ENCODE measurements around the gene RNPEPL1. TPM values are rescaled to one million over a fixed set of nuclear protein-coding genes. Genes with fewer than 3 reads are reported as not detected.

The RNPEPL1 gene
- total RNA-seq, 1 donor = 45.0 TPM

- no peak for DNase-seq (ENCODE audit: low read depth in 2 of 3, low spot score in 2 of 3)
These were observed 53.8 kb downstream of the RNPEPL1 start for GRCh38 chr2:240622060-240622411.

DNA sequence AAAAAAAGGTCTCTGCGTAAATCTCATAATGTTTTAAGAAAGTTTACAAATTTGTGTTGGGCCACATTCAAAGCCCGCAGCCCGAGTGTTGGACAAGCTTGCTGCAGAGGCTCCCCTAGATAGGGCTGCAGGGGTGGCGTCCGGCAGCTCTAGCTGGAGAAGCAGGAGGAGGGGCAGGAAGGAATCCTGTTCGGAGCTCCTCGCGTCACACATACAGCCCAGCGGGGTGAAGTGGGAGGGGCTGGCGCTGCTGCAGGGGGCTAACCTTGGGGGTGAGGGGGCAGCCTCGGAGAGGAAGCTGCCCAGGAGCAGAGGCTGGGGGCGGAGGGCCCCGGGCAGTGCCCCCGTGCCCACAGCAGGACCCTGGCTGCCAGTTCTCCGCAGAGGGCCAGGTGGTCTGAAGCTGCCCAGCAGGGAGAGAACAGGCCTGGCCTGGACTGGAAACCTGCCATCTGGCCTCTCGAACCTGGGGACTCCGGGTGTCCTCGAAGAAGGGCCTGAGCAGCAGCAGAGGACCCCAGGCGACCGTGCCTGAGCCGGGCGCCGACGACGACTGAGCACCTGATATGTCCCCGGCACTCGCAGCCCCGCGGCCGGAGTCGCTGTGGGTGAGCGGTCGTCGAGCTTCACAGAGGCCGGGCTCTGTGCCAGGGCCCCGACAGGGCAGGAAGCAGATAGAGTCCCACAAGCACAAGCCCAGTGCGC is 54.4 kb downstream of the RNPEPL1 start:
- DNase-seq (ENCODE audit: low read depth in 2 of 3, low spot score in 2 of 3) = peak; percentile 47 to 89 (median 86)

- DNase-seq (ENCODE audit: low read depth in 2 of 3, low spot score in 2 of 3) = no peak
These were observed 55.3 kb downstream of the RNPEPL1 start for GRCh38 chr2:240623531-240624010.

GRCh38 chr2:240624011-240624949 is 56.0 kb downstream of the RNPEPL1 start:
- no peak for DNase-seq (ENCODE audit: low read depth in 2 of 3, low spot score in 2 of 3)

DNA sequence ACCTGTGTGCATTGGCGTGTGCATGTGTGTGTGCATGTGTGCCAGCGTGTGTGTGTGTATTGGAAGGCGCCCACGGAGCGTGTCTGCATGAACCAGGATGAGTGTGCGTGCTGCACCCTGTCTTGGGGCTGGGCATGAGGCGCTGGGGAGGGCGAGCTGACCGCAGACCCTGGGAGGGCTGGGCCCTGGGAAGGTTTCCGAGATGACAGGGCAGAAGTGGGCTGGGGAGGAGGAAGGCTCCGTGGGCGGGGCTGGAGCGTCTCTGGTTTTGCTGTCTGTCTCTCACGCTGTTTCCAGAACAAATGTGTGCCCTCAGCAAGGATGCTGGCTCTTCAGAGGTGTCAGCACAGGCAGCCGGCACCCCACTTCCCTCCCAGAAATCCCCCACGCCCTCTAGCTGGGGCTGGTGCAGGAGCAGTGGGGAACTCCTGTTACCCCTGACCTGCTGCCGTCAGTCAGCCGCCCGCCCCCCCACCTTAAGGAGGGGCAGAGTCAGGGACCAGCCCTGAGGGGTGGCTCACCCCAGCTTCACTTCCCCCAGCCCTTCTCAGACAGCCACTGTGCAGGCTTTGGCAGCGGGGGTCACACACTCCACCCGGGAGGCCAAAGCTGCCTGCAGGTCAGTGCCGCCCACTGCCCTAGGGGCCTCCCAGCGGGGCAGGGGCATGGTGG is 56.8 kb downstream of the RNPEPL1 start, which contains the start of gene GPR35:
GPR35 (plus strand) TSS at position 531 of the 672 bp plus-strand sequence. CDS start 4,473 bp downstream, outside the sequence.
- DNase-seq (ENCODE audit: low read depth in 2 of 3, low spot score in 2 of 3) = peak; percentile 66 to 85 (median 84)

DNA sequence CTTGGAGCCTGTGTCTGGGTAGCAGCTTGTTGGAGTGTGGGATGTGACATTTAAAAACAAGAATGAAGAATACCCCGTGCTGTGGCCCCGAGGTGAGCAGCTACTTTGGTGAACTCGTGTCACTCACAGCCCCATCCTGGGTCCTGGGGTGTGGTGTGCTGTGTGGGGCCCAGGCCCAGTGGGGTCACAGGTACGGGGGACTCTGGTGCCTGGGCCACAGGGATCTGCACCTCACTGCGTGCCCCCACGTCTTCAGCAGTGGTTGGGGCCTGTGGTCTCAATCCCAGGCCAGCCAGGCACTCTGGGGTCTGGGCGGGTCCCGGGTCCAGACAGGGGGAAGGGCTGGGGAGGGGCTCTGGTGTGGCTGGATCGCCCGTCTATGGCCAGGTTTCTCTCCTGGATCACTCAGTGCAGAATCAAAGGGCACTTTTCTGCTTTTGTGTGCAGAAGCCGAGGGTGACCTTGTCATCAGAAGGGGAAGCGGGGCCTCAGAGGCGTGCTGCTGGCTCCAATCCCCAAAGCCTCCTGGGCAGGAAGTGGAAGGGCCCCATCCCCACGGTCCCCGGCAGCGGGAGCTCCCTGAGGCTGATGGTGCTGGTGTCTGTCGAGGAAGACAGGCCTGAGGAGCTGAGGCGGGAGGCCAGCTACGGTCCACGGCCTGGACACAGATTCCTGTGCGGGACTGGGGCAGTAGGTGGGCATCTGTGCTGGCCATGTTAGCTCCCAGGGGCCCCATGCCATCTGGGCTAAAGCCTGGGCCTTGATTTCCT is 58.4 kb downstream of the RNPEPL1 start:
- DNase-seq (ENCODE audit: low read depth in 2 of 3, low spot score in 2 of 3) = peak in 1 of 3 donors; percentile 65

DNA sequence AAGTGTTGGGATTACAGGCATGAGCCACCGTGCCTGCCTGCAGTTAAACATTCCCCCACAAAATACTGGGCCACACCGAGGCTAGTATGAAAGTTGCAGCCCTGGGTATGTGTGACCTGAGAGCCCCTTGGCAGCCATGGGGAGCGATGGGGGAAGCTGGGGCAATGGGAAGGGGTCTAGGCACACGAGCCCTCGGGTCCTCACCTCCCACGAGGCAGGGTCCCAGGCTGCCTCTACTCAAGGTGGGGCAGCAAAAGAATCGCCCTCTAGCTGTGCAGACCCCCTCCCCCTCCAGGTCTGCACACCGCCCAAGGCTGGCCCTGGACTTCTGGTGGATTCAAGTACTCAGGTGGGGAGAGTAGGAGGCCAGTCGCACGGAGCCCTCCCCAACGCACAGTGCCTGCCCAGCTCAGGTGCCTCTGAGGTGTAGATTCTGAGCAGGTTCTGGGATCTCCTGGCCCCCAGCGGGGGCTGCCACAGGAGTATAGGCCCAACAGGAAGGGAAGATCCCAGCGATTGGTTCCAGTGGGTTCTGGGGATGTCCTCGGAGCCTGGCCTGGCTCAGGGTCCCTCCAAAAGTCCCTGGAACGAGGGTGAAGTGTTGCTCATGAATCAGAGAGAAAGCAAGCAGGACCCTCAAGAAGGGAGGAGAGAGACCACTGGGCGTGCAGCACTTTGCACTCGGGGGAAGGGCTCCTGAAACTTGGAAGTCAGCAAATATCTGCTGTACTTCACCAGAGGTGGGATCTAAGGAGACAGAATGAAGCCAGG is 59.6 kb downstream of the RNPEPL1 start:
- no peak for DNase-seq (ENCODE audit: low read depth in 2 of 3, low spot score in 2 of 3)

DNA sequence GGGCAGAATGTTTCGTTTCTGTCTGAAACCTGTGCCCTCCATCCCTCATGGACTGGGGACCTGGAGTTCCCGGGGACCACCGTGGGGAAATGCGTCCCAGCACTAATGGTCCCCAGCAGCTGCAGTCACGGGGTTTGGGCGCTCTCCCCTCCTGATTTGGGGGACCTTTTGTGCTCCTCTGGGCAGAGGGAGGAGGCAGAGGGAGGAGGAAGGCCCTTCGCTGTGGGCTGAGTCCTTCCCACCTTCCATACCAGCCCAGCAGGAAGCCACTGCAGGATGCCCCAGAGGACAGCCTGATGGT is 60.2 kb downstream of the RNPEPL1 start:
- DNase-seq (ENCODE audit: low read depth in 2 of 3, low spot score in 2 of 3) = no peak

GRCh38 chr2:240628808-240629618 is 60.7 kb downstream of the RNPEPL1 start:
- no peak for DNase-seq (ENCODE audit: low read depth in 2 of 3, low spot score in 2 of 3)

- DNase-seq (ENCODE audit: low read depth in 2 of 3, low spot score in 2 of 3) = no peak
These were observed 61.3 kb downstream of the RNPEPL1 start for GRCh38 chr2:240629619-240629967.

DNA sequence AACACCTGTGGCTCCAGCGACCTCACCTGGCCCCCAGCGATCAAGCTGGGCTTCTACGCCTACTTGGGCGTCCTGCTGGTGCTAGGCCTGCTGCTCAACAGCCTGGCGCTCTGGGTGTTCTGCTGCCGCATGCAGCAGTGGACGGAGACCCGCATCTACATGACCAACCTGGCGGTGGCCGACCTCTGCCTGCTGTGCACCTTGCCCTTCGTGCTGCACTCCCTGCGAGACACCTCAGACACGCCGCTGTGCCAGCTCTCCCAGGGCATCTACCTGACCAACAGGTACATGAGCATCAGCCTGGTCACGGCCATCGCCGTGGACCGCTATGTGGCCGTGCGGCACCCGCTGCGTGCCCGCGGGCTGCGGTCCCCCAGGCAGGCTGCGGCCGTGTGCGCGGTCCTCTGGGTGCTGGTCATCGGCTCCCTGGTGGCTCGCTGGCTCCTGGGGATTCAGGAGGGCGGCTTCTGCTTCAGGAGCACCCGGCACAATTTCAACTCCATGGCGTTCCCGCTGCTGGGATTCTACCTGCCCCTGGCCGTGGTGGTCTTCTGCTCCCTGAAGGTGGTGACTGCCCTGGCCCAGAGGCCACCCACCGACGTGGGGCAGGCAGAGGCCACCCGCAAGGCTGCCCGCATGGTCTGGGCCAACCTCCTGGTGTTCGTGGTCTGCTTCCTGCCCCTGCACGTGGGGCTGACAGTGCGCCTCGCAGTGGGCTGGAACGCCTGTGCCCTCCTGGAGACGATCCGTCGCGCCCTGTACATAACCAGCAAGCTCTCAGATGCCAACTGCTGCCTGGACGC is 61.9 kb downstream of the RNPEPL1 start:
- DNase-seq (ENCODE audit: low read depth in 2 of 3, low spot score in 2 of 3) = no peak

Other genes starting within 250 kb of the RNPEPL1 start
- gene GPC1, start 132.8 kb upstream of the RNPEPL1 start, total RNA-seq = 1.9 TPM
- gene ANKMY1, start 10.5 kb upstream of the RNPEPL1 start, total RNA-seq = 24.2 TPM
- 8.3 TPM for gene DUSP28, start 8.1 kb upstream of the RNPEPL1 start, total RNA-seq
- gene CAPN10, start 18.2 kb downstream of the RNPEPL1 start, total RNA-seq = 36.6 TPM
- gene GPR35, start 57.0 kb downstream of the RNPEPL1 start, total RNA-seq = 7.8 TPM
- under 0.01 TPM for gene AQP12B, start 114.4 kb downstream of the RNPEPL1 start, total RNA-seq
- gene AQP12A, start 123.4 kb downstream of the RNPEPL1 start, total RNA-seq = not detected